Measurements from ENCODE around the gene TRMO.

DNA sequence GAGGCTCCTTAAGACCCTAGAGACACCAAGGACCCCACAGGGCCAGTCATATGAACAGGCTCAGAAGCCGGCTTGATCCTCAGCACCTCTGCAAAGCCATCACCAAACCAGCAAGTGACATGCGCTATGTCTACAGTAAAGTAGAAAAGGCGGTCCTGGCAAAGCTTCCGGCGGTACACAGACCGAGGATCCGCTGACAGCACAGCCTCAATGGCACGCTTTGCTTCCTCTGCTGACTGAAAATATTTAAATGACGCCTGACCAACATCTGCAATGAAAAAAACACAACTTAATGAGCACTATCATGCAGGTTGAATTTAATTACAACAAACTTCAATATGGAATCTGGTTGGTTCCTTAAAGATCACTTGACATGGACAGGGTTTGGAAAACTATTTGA lies 17.6 kb downstream of the TRMO start:
- TF ChIP-seq, protein P1, sequence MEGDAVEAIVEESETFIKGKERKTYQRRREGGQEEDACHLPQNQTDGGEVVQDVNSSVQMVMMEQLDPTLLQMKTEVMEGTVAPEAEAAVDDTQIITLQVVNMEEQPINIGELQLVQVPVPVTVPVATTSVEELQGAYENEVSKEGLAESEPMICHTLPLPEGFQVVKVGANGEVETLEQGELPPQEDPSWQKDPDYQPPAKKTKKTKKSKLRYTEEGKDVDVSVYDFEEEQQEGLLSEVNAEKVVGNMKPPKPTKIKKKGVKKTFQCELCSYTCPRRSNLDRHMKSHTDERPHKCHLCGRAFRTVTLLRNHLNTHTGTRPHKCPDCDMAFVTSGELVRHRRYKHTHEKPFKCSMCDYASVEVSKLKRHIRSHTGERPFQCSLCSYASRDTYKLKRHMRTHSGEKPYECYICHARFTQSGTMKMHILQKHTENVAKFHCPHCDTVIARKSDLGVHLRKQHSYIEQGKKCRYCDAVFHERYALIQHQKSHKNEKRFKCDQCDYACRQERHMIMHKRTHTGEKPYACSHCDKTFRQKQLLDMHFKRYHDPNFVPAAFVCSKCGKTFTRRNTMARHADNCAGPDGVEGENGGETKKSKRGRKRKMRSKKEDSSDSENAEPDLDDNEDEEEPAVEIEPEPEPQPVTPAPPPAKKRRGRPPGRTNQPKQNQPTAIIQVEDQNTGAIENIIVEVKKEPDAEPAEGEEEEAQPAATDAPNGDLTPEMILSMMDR (conservative IDR thresholded peaks at IDR 0.05; ENCODE audit: low read depth in 2 of 2), result no peak
- TF ChIP-seq STAT1 (IDR thresholded peaks at IDR 0.05; ENCODE audit: unreplicated experiment) (no peak), EZH2 (IDR thresholded peaks at IDR 0.05; ENCODE audit: low read depth, unreplicated experiment) (no peak), CREB1 (CRISPR knock-in tag; IDR thresholded peaks at IDR 0.05; ENCODE audit: low read depth) (no peak)

Measured in GM23338 (cell line).